Activated T-cell treated with anti-CD3 and anti-CD28 coated beads for 24 hours (primary cell): ENCODE data around the gene DNAJB4.
"Not testable (repeated sequence)": the region's sequence is repeated elsewhere in the genome, so short reads cannot be mapped to it uniquely, and the experiment has no call there.

Experiments
- DNase-seq: peaks from one replicate; pipeline ENCODE4 v3.0.0-alpha.2; 2020; ENCODE audit warnings: low read depth

The DNAJB4 gene

DNA sequence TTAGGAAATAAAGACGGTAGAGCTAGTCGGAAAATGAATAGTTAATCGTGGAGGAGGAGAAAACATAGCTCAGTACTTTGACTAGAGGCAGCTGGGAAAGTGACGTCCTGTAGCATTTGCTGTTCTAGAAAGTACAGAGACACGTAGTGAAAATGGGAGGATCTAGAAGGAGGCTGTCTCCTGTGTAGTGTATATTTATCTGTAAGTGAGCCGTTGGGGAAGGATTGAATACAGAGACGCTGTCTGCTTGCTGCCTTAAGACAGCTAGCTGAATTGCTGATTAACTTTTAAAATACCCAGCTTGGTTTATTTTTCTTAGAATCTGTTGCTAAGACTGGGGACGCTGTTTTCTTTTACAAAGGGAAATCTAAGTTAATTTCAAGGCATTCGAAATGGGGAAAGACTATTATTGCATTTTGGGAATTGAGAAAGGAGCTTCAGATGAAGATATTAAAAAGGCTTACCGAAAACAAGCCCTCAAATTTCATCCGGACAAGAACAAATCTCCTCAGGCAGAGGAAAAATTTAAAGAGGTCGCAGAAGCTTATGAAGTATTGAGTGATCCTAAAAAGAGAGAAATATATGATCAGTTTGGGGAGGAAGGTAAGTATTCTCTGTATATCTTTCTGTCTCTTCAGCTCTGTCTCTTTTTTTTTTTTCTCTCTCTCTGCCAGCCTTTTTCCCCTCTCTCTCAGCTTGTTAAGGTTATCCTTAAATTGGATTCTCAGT lies at the start of gene DNAJB4:
Gene DNAJB4 (plus strand): TSS at position 221 of the 729 bp plus-strand sequence. CDS start 172 bp downstream, at position 393.
- DNase-seq = peak; percentile 52

DNA sequence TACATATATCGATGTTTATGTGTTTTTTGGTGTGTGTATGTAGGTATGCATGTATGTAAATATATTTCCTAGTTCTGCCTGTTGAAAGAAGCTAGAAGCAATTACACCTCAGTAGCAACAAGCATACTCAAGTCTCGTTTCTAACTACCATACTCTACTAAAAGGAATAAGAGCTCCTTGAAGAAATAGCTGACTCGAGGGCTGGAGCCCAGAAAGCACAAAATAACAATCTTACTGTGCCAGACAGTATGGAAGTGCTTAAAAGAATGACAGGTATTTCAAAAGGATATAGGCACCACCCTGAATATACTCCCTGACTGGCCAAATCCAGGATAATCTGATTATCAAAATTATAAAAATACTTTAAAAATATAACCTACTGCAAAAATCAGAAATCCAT lies 49.0 kb upstream of the DNAJB4 start:
- no peak for DNase-seq

DNA sequence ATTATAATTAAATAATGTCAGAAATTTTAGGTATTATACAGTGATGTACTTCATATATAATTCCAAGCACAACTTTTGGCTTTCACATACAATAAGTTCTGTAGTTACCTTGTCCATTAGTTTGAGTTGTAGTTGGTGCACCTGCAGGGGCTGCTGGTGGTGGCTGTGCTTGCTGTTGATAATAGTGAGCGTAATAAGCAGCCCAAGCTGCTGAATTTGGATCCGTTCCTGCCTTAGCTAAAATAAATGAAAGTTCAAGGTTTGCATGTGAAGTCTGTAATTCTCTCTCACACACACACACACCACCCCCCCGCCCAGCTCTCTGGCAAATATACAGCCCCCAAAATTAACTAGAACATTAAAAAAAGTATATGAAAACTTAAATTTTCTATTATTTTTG lies 48.3 kb upstream of the DNAJB4 start:
- DNase-seq = no peak

DNA sequence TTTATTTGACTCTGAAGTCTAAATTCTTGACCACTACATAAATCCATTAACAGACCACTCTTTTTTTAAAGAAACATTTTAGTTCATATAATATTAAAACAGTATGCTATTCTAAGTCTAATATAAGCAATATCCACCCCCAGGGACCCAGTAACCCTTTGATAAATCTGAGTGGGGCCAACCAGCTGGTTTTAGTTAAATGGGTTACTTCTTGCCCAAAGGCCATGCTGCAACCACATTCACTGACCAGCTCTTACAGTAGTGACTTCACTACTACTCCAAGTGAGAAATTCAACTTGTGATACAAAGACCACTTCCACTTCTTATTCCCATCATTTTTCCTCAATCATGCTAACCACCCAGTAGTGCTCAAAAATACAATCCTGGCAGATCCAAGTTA lies 46.3 kb upstream of the DNAJB4 start:
- DNase-seq = no peak

DNA sequence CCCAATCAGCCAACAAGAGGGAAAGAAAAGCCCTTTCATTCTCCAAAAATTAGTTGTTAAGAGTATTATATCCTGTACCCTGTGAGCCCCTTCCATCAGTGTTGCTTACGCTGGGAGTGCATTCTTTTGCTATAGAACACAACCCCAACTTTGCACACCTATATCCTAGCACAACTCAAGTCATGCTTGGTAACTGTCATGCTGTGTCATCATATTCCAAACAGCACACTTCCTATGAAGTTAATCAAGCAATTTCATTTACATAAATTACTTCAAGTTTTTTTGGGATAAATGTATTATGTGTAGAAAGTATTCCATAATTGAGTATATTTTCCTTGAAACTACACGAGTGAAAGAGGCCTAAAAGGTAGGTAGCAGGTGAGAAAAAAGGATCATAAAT lies 45.9 kb upstream of the DNAJB4 start:
- no peak for DNase-seq

DNA sequence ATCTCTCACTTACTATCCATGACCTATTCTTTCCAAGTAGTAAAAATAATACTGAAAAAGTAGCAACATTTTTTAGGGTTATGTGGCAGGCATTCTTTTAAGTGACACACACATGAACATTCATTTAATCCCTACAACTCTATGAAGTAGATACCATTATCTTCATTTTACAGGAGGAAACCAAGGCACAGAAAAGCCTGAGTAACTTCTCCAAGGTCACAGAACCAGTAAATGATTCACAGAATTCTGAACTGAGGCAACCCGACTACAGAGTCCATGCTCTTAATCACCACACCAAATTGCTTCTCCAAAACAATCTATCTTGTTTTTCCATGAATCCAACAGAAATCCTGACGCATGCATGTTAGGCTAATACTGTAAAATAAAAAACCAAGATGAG lies 43.3 kb upstream of the DNAJB4 start:
- DNase-seq = no peak

DNA sequence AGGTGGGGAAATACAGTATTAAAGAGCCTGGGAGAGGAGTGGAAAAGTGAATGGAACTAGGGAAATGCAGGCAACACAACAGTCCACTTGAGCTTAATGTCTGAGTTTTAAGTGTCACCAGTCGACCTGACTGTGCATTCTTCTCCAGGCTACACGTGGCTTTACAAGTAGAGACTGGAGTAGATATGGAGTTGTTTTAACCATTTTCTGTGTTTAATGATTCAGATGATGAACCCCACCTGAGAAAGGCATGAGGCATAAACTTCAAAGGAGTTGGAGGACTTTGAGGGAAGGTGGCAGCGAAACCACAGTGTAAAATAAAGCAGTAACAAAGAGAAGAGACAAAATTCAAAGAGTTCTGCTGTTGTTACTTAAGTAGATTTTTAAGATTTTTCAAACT lies 38.4 kb upstream of the DNAJB4 start:
- no peak for DNase-seq

DNA sequence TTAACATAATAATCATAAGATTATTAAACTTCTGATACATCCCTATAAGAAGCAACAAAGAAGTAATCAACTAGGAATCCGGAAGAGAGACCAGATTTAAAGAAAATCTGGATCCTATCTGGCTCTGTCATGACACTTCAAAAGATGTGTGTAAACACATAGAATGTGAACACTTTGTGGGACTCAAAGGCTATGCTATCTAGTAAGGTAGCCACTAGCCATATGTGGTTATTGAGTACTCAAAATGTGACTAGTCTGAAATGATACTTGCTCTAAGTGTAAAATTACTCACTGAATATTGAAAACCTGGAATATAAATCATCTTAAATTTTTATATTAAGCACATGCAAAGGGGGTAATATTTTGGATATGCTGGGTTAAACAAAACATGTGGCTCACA lies 34.5 kb upstream of the DNAJB4 start:
- DNase-seq = no peak

DNA sequence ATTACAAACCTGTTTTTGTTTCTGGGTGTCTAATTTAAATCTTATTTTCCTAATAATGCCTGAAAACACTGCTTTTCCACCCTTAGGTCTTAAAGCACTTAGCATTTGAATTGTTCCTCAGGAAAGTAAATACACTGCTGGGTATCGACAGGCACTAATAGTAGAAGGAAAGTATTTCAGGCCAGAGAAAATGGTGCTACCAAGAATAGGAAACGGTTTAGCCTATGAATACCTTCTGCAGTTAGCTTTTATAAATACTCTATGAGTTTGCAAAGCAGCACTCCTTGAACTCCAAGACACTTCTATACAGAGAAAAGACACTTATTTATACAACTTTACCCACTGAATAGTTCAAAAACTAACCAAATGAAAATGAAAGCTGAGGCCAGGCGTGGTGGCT lies 32.7 kb upstream of the DNAJB4 start:
- DNase-seq = no peak

DNA sequence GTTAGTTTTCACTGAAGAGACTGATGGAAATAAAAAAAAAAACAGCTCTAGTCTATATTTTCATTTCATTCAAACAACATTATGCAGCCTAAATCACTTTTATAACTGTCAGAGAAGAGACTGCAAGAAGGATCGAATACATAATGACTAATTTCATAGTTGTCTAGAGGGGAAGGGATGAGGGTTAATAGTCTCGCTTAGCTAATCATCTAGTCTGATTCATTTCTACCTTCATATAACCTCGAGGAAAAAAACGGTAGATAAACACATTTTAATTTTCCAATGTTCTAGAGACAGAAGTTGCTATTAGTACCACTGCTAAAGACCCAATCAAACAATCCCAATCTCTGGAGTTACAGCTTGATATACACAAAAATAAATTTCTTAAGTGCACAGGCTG lies 29.4 kb upstream of the DNAJB4 start:
- no peak for DNase-seq

DNA sequence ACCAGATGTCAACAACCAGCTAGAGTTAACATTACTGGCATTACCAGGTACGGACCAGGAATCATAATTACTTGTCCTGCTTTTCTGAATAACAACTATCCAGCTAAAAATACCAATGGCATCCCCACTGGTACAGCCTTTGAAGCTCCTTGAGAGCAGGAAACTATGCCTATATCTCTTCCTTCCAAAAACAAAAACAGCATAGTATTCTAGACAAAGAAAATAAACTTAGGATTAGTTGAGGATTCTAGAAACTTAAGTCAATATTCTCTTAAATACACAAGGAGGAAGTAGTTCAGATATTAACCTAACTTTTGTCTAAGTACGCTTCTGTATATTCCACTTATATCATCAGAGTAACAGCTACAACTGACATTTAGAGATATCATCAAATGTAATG lies 28.8 kb upstream of the DNAJB4 start:
- DNase-seq = no peak

DNA sequence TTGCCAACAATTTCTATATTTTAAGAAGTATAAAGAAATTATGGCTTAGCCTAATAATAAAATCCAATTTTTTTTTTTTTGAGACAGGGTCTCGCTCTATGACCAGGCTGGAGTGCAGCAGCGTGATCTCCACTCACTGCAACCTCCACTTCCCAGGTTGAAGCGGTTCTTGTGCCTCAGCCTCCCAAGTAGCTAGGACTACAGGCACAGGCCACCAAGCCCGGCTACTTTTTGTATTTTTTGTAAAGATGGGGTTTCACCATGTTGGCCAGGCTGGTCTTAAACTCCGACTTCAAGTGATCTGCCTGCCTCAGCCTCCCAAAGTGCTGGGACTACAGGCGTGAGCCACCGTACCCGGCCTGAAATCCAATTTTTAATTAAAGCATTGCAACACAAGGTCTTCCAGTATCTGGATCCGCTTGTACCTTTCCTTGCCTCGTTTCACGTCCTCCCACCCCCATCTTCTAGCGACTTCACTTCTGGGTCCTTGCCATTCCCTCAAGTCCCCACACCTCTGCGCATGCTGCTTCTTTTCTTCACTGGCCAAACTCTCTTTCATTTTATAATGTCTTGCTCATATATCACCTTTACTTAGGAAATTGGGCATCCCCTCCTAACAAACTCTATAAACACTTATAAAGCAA lies 28.2 kb upstream of the DNAJB4 start:
- no peak for DNase-seq

DNA sequence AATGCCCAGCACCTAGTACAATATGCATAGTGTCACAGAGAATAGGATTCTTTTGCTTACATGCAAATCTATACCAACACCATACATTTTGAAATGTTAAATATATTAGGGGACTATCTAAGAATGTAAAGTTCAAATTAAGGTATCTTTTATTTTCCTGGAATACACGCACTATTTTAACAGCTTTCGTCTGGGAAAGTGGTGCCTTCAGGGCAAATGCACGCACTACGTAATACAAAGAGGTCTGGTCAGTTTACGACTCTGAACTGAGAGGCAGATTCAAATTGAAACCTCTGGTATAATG lies 26.8 kb upstream of the DNAJB4 start:
- no peak for DNase-seq

DNA sequence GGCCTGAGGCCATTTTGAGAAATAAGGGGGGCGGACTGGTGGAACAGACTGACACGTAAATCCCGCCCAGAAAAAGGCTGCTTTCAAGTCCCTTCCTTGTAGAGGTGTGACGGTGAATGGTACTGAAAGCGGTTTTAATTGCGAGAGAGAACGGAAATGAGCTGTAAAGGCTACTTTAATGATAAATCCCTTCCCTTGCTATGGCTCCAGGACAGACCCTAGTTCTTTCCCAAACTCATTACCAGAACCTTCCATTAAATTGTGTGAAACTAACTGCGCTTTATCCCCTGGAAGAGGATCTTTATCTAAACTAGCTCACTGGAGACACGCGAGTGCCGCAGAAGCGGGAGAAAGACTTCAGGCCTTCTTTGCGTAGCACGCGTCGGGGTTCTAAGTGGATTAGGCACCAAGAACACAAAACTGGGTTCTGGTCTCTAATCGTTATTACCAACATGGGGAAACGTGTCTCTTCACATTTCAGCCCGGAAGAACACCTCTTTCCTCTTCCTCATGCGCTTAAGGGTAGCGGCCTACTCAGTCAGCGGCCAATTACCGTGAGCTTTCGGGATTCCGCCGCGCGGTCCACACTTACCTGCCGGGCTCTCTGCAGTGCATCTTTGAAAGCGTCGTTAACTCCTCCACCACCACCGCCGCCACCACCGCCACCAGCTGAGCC lies 26.3 kb upstream of the DNAJB4 start:
- peak; percentile 74 for DNase-seq

DNA sequence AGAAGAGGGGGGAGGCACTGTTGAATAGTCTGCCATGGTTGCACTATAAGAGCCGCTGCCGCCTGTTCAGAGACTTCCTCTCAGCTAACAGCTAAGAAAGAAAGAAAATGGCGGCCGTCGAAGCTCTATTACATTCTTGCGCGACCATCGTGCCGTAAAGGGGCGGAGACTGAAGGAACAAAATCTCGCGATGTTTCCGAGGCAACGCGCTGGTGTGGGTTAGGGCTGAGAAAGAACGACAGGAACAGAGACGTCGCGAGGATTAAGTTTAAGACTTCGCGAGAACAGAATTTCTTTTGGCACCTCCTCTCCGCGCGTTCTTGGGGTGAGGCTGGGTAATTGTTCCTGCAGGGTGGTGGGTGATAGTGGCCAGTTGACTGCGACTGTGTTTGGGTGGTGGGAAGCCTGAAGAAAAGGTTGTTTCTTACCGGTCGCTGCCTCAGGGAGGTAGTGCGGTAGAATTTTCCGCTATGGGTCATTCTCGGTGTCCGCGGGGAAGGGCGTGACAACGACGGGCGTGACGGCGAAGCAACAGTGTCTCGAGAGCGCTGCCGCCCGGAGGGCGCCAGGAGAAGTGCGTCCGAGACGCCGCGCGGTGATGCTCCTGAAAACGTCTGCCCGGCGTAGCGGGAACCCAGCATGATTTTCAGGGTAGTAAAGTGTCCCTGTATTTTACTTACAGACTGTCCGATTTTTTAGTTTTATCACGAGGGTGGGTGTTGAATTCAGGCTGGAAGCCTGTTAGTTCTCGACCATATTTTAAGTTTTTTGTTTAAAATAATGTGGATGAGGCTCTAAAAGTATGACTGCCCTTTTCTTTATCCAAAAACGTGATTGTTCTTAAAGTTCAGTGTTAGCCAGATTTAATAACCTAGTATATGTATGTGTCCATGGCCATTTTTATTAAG lies 25.5 kb upstream of the DNAJB4 start, which contains the start of gene FUBP1:
Gene FUBP1 (minus strand): TSS at position 104 of the 908 bp plus-strand sequence. CDS start 68 bp downstream, at position 36.
- peak; percentile 95 for DNase-seq

DNA sequence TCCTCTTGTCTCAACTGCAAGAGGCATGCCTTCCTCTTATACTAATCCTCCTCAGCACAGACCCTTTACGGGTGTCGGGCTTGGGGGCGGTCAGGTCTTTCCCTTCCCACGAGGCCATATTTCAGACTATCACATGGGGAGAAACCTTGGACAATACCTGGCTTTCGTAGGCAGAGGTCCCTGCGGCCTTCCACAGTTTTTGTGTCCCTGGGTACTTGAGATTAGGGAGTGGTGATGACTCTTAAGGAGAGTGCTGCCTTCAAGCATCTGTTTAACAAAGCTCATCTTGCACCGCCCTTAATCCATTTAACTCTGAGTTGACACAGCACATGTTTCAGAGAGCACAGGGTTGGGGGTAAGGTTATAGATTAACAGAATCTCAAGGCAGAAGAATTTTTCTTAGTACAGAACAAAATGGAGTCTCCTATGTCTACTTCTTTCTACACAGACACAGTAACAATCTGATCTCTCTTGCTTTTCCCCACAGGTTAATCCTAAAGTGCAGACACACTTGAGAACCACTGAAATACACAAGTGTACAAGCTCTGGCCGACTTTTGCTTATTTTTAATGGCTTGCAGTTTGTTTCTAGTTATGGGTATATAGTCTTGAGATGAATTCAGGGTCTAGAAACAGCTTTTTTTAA lies 21.3 kb upstream of the DNAJB4 start:
- not testable (repeated sequence) for DNase-seq

DNA sequence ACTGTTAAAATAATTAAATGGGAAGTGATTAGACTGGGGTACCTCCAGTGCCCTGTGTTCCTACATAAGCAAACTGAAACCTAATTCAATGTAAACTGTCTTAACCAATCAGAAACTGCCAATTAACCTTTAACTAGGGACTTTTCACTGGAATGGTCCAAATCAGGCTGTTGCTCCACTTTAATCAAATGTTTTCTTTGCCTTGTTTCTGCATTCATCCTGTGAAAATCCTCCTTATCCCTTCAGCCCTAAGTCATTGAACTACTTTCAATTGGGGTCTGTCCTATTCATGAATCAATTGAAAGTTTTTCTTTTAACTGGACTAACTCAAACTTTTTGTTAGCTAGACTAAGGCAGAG lies 20.8 kb upstream of the DNAJB4 start:
- DNase-seq = no peak

DNA sequence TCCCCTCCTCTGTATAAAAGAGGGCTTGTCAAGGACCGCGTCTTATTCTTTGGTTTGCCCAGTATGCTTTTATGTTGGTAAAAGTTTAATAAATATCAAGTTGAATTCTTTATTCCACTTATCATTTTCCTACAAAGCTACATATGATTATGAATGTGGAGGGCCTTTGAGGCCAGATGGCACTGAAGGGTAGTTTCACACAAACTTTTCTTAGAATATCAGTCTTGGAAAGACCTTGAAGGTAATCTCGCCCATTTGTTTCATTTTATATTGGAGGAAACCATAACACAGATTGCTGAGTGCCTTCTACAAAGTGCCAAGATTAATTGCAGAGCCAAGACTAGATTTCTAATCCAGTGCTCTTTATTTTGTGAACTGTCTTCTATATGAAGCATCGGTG lies 20.1 kb upstream of the DNAJB4 start:
- no peak for DNase-seq

DNA sequence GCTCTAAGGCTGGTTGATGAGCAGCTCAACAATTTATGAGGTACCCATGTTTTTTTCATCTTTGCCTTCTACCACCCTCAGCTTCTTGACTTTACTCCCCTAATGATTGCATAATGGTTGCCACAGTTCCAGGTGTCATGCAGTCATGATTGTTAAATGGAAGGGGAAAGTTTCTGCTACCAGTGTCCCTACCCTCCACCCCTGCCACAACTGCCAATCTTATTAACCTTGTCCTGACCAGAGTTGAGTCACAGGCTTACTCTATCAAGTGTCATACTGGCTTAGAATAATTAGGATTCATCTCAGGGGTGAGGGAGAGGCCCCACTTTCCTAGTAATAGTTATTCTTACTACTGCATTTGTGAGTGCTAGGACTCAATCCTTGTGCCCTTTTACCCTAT lies 17.9 kb upstream of the DNAJB4 start:
- no peak for DNase-seq

DNA sequence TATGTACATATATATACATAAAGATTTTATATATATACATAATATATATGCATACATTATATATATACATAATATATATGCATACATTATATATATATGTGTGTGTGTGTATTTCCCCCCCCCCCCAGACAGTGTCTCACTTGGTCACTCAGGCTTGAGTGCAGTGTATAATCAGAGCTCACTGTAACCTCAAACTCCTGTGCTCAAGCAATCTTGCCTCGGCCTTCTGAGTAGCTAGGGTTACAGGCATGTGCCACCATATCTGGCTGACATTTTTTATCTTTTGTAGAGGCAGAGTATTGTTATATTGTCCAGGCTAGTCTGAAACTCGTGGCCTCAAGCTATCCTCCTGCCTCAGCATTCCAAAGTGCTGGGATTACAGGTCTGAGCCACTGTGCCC lies 16.8 kb upstream of the DNAJB4 start:
- DNase-seq = no peak

DNA sequence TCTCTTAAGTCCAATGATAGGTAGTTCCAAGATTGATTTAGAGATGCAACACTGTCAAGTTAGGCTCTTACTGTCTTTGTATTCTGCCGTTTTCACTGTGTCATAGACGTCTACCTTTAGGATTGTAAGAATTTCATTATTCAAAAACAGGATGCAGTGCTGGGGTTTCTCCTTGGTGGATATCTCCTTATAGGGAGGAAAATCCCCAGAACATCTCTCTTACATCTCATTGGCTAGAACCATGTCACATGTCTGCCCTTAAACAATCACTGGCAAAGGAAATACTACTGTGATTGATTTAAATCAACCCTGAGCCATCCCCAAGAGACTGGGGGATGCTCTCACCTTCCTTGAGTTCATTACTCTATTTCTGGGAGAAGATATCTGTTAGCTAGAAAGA lies 15.0 kb upstream of the DNAJB4 start:
- DNase-seq = no peak

DNA sequence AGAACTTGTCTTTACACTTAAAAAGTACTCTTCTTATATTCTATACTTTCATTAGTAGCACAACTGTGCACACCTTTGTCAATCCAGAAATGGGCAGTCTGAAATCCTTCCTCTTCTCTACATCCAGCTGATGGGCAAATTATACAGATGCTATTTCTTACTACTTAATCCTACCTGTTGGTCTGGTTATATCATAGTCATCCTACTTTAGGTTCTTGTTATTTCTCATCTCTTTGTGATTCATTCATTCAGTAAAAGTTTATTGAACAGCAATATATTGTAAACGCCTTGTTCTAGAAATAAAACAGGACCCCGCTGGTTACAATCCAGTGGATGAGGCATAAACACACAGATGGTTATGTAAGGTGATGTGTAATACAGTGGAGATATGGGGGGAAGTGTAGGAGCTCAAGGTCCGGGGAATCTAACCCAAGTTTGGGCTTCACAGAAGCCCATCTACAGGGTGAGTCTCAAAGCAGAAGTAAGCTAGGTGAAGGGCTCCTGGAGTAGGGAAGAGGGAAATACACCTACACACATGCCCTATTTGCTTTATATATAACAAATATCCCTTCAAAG lies 14.0 kb upstream of the DNAJB4 start:
- DNase-seq = no peak
